GM23248 (cell line): Measurements from ENCODE around the gene KCNQ5.

Experiments
- EZH2 ChIP-seq: fragments of 200-600 bp; sonication (generic); IDR thresholded peaks from 2 replicates; pipeline ENCODE4 v1.6.1; 2018; ENCODE audit warnings: antibody characterized with exemption, mild to moderate bottlenecking; ENCODE audit not compliant: insufficient read depth, poor library complexity, severe bottlenecking
- EZH2phosphoT487 ChIP-seq: fragments of 200-600 bp; sonication (generic); IDR thresholded peaks from 2 replicates; pipeline ENCODE4 v1.6.1; 2018; ENCODE audit warnings: antibody characterized with exemption, moderate library complexity, mild to moderate bottlenecking, low read depth; ENCODE audit not compliant: insufficient read depth

- TF ChIP-seq EZH2phosphoT487 (no peak), EZH2 (no peak)
These were observed 363.3 kb downstream of the KCNQ5 start for GRCh38 chr6:72984981-72985665.
